ENCODE results near the gene GET4. TPM values are rescaled to one million over a fixed set of nuclear protein-coding genes. Genes with fewer than 3 reads are reported as not detected.

GET4 gene
- polyA plus RNA-seq, 1 of the 3 experiments (the other 2 are of a cell fraction): 63.1 TPM

GRCh38 chr7:887488-887820 lies 11.1 kb downstream of the GET4 start:
- POLR2A ChIA-PET: no interaction called here
- peaks cover 66% of the 10 kb centered on the region for H4K20me1 ChIP-seq (ENCODE audit: insufficient read depth)
- H2AFZ ChIP-seq (ENCODE audit: low read depth): no peak overlapping the region
- CTCF ChIA-PET: interaction anchor here (1.2 to 1.9 kb wide), 2 partner anchors 14 to 106 kb away, joined by 3 to 8 read pairs; no protein-coding TSS in a partner anchor
- H3F3A ChIP-seq (replicated peaks; ENCODE audit: insufficient read depth): peaks cover 4% of the 10 kb centered on the region
- 97% methylated on average over 17 of the region's 18 CpGs for WGBS (ENCODE audit: low lambda C conversion rate)
- H3K4me1 ChIP-seq (ENCODE audit: control insufficient read depth in 1 of 2, insufficient read depth in 2 of 2, low read depth in 1 of 2, low read length in 1 of 2): no peaks in the 10 kb centered on the region; a peak in 1 of 4 replicates
- no peak for DNase-seq
- H3K36me3 ChIP-seq (replicated peaks in 1 of 2; ENCODE audit: control insufficient read depth in 1 of 2, insufficient read depth in 2 of 2, low read length in 1 of 2): peaks cover 11 to 49% of the 10 kb centered on the region in 2 experiments
- no peaks in the 10 kb centered on the region for H3K9me3 ChIP-seq
- H3K9ac ChIP-seq: no peak overlapping the region
- TF ChIP-seq FOSL2 (IDR thresholded peaks at IDR 0.05; ENCODE audit: borderline replicate concordance, low read depth): no peak
- no peak for TF ChIP-seq YY1 (IDR thresholded peaks at IDR 0.05; ENCODE audit: low read depth)
- no peak for TF ChIP-seq GATA2 (CRISPR knock-in tag; IDR thresholded peaks at IDR 0.05)
- no peak for TF ChIP-seq ZBTB33 (IDR thresholded peaks at IDR 0.05; ENCODE audit: borderline replicate concordance, low read depth)
- no peak for TF ChIP-seq MEF2A (IDR thresholded peaks at IDR 0.05; ENCODE audit: borderline replicate concordance, low read depth)
- TF ChIP-seq RCOR1 (IDR thresholded peaks at IDR 0.05; ENCODE audit: low read length): no peak
- TF ChIP-seq REST (IDR thresholded peaks at IDR 0.05; ENCODE audit: low read depth, low read length): no peak
- no peak for TF ChIP-seq NFIC (IDR thresholded peaks at IDR 0.05; ENCODE audit: borderline replicate concordance)
- TF ChIP-seq MAX (IDR thresholded peaks at IDR 0.05; ENCODE audit: low read depth): no peak
- TF ChIP-seq EP300 (IDR thresholded peaks at IDR 0.05; ENCODE audit: borderline replicate concordance in 1 of 2, low read depth in 1 of 2, low read length in 1 of 2): no peak
- TF ChIP-seq SIN3A (IDR thresholded peaks at IDR 0.05; ENCODE audit: borderline replicate concordance, low read depth, low read length): no peak
- TF ChIP-seq GABPA (IDR thresholded peaks at IDR 0.05; ENCODE audit: low read depth): no peak
- no peak for TF ChIP-seq USF1 (IDR thresholded peaks at IDR 0.05; ENCODE audit: borderline replicate concordance, low read depth)
- TF ChIP-seq FOXJ3 (CRISPR knock-in tag; IDR thresholded peaks at IDR 0.05): no peak
- no peaks in the 10 kb centered on the region for H3K27me3 ChIP-seq (ENCODE audit: insufficient read depth)
- no peaks in the 10 kb centered on the region for H3K9me2 ChIP-seq
- no peak overlapping the region for H3K4me3 ChIP-seq (ENCODE audit: low read depth in 2 of 2, low read length in 1 of 2)
- peaks cover 70% of the 10 kb centered on the region for H3K79me2 ChIP-seq (ENCODE audit: insufficient read depth)
- no peak overlapping the region for H3K4me2 ChIP-seq
- no peak overlapping the region for H3K27ac ChIP-seq (ENCODE audit: low read depth in 2 of 2, low read length in 1 of 2)
